HG02852 (cell line): ENCODE data around the gene GGPS1.
"Not testable (repeated sequence)": the region's sequence is repeated elsewhere in the genome, so short reads cannot be mapped to it uniquely, and the experiment has no call there.

ENCODE experiments used
- ATAC-seq: cut with Tn5 transposase; IDR thresholded peaks from one replicate; pipeline ENCODE4 v1.9.1; 2021; ENCODE audit warnings: mild to moderate bottlenecking, moderate library complexity; ENCODE audit not compliant: unreplicated experiment

GGPS1 gene

GRCh38 chr1:235304549-235305451, 23.6 kb upstream of the GGPS1 start:
- no peak for ATAC-seq

DNA sequence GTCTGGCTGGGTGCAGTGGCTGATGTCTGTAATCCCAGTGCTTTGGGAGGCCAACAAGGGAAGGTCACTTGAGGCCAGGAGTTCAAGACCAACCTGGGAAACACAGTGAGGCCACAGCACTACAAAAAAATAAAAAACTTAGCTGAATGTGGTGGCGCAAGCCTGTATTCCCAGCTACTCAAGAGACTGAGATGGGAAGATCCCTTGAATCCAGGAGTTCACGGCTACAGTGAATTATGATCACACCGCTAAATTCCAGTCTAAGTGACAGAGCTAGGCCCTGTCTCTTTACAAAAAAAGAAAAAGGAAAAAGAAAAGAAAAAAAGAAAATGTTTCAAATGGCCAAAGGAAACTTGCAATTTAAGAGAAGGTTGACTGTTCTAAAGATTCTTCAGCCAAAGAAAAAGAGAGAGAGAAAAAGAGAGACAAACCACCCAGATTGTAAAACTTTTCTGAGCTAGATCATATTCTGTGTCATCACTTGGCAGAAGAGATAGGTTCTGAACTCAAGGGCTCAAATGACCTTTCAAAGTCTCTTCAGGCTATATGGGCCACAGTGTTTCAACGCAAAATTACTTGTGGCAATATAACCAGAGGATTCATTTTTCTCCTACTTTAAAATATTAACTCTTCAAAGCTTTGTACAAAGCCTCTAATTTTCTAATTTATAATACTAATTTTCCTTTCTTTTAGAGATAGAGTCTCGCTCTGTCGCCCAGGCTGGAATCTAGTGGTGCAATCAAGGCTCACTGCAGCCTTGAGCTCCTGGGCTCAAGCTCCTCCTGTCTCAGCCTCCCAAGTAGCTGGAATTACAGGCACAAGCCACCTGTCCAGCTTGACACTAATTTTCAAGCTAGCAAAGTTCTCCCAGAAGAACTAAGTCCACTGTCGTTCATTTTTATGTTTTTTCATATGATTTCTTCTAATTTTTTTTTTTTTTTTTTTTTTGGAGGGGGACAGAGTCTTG, 20.9 kb upstream of the GGPS1 start:
- no peak for ATAC-seq

DNA sequence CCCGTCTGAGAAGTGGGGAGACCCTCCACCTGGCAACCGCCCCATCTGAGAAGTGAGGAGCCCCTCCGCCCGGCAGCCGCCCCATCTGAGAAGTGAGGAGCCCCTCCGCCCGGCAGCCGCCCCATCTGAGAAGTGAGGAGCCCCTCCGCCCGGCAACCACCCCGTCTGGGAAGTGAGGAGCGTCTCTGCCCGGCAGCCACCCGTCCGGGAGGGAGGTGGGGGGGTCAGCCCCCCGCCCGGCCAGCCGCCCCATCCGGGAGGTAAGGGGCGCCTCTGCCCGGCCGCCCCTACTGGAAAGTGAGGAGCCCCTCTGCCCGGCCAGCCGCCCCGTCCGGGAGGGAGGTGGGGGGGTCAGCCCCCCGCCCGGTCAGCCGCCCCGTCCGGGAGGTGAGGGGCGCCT, 19.2 kb upstream of the GGPS1 start:
- not testable (repeated sequence) for ATAC-seq

DNA sequence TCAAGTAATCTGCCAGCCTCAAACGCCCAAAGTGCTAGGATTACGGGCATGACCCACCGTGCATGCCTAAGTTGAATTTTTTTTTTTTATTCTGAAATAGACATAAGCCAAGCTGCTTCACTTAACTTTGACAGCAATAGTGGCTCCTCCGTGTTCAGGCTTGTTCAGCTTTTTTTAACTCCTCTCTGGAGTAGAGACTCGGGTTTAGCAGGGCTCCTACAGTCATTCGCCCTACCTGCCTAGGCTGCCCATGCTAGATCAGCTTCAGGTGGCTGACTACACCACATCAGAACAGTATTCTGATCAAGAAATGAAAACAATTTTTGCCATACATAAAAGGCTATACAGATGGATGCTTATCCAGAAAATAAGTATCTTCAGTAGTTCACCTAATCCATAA, 15.1 kb upstream of the GGPS1 start:
- no peak for ATAC-seq

DNA sequence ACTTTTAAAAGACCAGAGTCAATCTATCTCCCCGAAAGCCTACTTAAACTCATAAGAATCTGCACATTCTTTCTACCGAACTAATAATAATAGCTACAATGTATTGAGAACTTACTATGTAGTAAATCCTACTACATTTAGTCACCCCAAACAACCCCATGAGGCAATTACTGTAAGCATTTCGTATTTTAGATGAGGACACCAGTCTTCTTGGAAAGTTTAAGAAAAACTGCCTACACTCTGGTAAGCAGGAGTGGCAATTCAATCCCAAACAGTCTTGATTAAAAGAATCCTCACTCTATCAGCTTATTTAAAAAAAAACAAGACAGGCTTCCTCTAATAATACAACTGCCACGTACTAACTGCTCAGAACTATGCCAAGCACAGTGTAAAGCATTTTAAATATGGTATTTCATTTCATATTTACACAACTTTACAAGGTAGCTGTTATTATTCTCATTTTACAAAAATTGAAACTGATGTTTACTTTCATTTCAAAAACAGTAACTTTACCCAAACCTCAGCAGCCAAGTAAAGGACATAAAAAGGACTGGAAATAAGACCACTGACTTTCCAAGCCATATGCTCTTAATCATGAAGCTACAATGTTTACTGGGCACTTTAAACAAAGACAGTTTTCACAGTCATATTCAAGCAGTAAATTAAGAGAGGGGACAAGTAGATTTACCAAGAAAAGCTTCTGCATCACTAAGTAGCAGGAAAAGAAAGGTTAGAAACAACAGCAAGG, 14.3 kb upstream of the GGPS1 start:
- ATAC-seq = no peak

GRCh38 chr1:235315173-235315572, 13.2 kb upstream of the GGPS1 start:
- no peak for ATAC-seq

GRCh38 chr1:235315735-235316134, 12.6 kb upstream of the GGPS1 start:
- ATAC-seq = no peak

DNA sequence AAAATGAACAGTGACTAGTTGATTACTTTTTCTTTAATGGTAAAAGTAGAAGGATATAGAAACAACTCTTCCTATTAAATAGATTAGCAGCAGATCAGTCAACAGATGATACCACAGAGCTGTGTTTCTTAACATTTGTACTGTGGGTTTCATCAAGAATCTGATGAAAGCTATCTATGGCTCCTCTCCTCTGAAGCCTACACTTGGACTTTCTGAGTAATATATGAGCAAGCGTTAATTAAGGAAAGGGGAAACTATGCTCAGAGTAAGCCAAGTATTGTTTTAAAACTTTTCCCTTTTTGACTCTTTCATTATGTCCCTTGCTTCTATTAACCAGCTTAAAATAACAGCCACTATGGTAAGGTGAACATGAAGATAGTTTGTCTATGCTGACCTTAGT, 11.2 kb upstream of the GGPS1 start:
- no peak for ATAC-seq

GRCh38 chr1:235319255-235319654, 9.1 kb upstream of the GGPS1 start:
- no peak for ATAC-seq

GRCh38 chr1:235320521-235321179, 7.7 kb upstream of the GGPS1 start:
- ATAC-seq = no peak

- no peak for ATAC-seq
Observed at GRCh38 chr1:235324296-235324695, 4.1 kb upstream of the GGPS1 start.

DNA sequence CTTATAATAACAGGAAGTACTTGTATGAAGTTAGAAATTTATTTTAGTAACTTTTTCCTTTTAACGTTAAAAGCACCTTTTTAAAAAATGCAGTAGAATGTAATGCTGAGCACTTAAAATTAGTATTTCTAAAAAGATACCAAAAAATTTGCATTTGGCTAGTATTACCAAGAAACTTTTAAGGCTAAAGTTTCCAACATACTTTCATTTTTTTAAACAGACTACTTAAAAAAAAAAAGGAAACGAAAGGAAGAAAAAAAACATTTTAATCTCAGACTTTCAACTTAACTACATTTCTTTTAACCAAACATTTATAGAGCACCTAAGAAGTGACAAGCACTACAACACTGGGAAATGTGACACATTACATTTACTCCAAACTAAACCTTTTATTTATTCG, 3.2 kb upstream of the GGPS1 start:
- no peak for ATAC-seq

GRCh38 chr1:235325854-235326253, 2.5 kb upstream of the GGPS1 start:
- no peak for ATAC-seq

DNA sequence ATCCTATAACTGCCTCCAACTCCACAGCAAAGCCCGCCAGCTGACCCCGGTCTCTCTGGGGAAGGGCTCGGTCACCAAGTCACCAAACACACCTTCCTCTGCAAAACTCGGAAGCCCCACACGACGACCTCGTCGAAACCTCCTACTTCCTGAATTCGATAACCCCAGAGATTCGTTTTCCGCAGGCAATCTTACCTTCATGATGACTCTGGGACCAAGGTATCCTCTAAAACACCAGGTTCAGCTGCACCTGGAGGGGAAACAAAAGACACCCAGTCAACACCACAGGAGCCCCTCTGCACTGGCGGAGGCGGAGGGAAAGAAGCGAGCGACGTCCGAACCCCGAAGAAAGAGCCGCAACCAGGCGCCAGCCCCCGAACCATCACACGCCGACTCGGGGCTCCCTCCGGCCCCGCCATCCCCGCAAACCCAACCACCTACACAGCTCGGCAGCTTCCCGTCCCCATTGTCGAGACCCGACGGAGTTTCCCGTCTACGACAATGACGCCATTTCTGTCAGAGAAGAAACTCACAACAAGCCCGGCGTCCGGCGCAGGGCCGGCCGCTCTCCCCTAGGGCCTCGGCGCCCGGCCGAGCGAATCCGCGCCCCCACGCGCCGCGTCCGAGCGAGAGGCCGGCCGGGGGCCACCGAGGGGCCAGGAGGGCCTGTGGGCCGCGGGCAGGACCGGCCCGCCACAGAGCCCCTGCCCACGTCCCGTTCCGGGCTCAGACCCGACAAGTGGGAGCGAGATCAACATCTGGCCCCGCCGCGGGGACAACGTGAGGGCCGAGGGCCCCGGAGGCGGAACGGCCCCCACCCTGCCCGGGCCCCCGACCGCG, 1.4 kb upstream of the GGPS1 start:
- peak; percentile 16 for ATAC-seq

- ATAC-seq = peak; percentile 5
Observed at GRCh38 chr1:235327559-235328270, 655 bp upstream of the GGPS1 start, which contains the start of gene ARID4B. Gene ARID4B, minus strand, starts transcription at chr1:235328179. Its CDS starts 1,260 bp downstream, at chr1:235326919.

GRCh38 chr1:235329139-235329902, 951 bp downstream of the GGPS1 start:
- ATAC-seq = peak; percentile 24

DNA sequence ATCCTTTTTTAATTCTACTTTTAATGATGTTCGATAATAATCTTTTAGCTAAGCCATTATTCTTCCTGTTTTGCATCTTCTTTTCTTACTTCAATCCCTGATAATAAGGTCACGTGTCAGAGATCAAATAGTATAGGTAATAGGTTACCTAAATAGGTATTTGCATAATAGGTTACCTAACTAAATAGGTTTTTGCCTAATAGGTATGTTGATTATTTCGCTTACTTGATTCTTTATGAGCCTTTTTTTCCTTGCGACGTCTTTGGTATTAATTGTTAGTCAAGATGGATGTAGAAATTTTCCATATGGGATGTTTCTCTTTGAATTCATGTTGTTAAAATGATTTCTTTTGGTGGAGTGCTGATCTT, 2.5 kb downstream of the GGPS1 start:
- no peak for ATAC-seq

- no peak for ATAC-seq
Observed at GRCh38 chr1:235331401-235331800, 3.0 kb downstream of the GGPS1 start.
